Measurements from ENCODE around the gene ZNF839. TPM values are rescaled to one million over a fixed set of nuclear protein-coding genes. Genes with fewer than 3 reads are reported as not detected.

The ZNF839 gene
- total RNA-seq, 1 experiment from 2014 or later = 15.1 TPM

- no peak for TF ChIP-seq SMAD3 (CRISPR knock-in tag; IDR thresholded peaks at IDR 0.05; ENCODE audit: borderline replicate concordance)
- no peak for TF ChIP-seq IRF2 (CRISPR knock-in tag; IDR thresholded peaks at IDR 0.05; ENCODE audit: borderline replicate concordance, low read depth)
- TF ChIP-seq MLX (CRISPR knock-in tag; IDR thresholded peaks at IDR 0.05) = no peak
- TF ChIP-seq USF2 (CRISPR knock-in tag; IDR thresholded peaks at IDR 0.05) = peak; percentile 70
- TF ChIP-seq GRHL2 (CRISPR knock-in tag; IDR thresholded peaks at IDR 0.05; ENCODE audit: insufficient replicate concordance, severe bottlenecking) = no peak
- no peak for TF ChIP-seq E2F4 (CRISPR knock-in tag; IDR thresholded peaks at IDR 0.05; ENCODE audit: borderline replicate concordance, low read depth)
- no peak for TF ChIP-seq ERG (CRISPR knock-in tag; IDR thresholded peaks at IDR 0.05)
- TF ChIP-seq GABPB1 (CRISPR knock-in tag; IDR thresholded peaks at IDR 0.05) = peak; percentile 47; the same call in 1 of the 2 replicates
Observed at GRCh38 chr14:102314242-102315011, 5.1 kb upstream of the ZNF839 start (continued).

- ATAC-seq = no peak
- Mint-ChIP-seq H3K27me3 (ENCODE audit: low read depth) (peaks cover 25% of the 10 kb centered on the region), H3K9me3 (no peaks in the 10 kb centered on the region), H3K4me1 (peaks cover 45% of the 10 kb centered on the region), H3K27ac (peak overlapping the region; percentile 80), H3K4me3 (peak overlapping the region; percentile 86), H3K36me3 (no peaks in the 10 kb centered on the region)
- ChIA-PET POLR2A (interaction anchor here (0.6 kb wide), 1 partner anchor 67 kb away, joined by 4 read pairs; no protein-coding TSS in a partner anchor), CTCF (interaction anchor here (0.5 to 3.6 kb wide), 19 partner anchors 10 to 382 kb away, joined by 3 to 33 read pairs (median 8); partner anchors contain the start of genes CINP, MOK and TECPR2)
- DNase-seq (ENCODE audit: low spot score) = no peak
- 0 out of 2 replicates have a peak, but pooled peaks have one; percentile 50 for TF ChIP-seq FOXP4 (CRISPR knock-in tag; IDR thresholded peaks at IDR 0.05)
- no peak for TF ChIP-seq TP53 (CRISPR knock-in tag; IDR thresholded peaks at IDR 0.05)
Observed at GRCh38 chr14:102315121-102315520, 4.4 kb upstream of the ZNF839 start.

GRCh38 chr14:102316338-102316742 is 3.2 kb upstream of the ZNF839 start:
- Mint-ChIP-seq H3K4me3 (peak overlapping the region; percentile 93), H3K9me3 (no peaks in the 10 kb centered on the region), H3K27ac (peak overlapping the region; percentile 98), H3K4me1 (peaks cover 49% of the 10 kb centered on the region), H3K36me3 (no peaks in the 10 kb centered on the region), H3K27me3 (ENCODE audit: low read depth) (peaks cover 25% of the 10 kb centered on the region)
- ChIA-PET POLR2A (interaction anchor here (0.6 to 0.7 kb wide), 6 partner anchors 95 to 312 kb away, joined by 3 to 13 read pairs (median 4); partner anchors contain the start of gene WDR20), CTCF (interaction anchor here (0.7 to 3.6 kb wide), 8 partner anchors 11 to 1300 kb away, joined by 3 to 33 read pairs (median 4); partner anchors contain the start of gene MOK)
- no peak for DNase-seq (ENCODE audit: low spot score)
- no peak for ATAC-seq
- TF ChIP-seq SMAD4 (CRISPR knock-in tag; IDR thresholded peaks at IDR 0.05) (no peak), ARID4B (CRISPR knock-in tag; IDR thresholded peaks at IDR 0.05; ENCODE audit: borderline replicate concordance) (no peak), ZNF671 (CRISPR knock-in tag; IDR thresholded peaks at IDR 0.05) (no peak), FOXK1 (CRISPR knock-in tag; IDR thresholded peaks at IDR 0.05) (no peak), E2F4 (CRISPR knock-in tag; IDR thresholded peaks at IDR 0.05; ENCODE audit: borderline replicate concordance, low read depth) (no peak), MAX (CRISPR knock-in tag; IDR thresholded peaks at IDR 0.05) (no peak), NR2C2 (CRISPR knock-in tag; IDR thresholded peaks at IDR 0.05) (no peak)

Measured in WTC11 (cell line).